HG03460 (cell line): ENCODE data around the gene LSM3.

Experiments
- ATAC-seq: cut with Tn5 transposase; IDR thresholded peaks from one replicate; pipeline ENCODE4 v1.9.1; 2021; ENCODE audit not compliant: unreplicated experiment

Gene LSM3

DNA sequence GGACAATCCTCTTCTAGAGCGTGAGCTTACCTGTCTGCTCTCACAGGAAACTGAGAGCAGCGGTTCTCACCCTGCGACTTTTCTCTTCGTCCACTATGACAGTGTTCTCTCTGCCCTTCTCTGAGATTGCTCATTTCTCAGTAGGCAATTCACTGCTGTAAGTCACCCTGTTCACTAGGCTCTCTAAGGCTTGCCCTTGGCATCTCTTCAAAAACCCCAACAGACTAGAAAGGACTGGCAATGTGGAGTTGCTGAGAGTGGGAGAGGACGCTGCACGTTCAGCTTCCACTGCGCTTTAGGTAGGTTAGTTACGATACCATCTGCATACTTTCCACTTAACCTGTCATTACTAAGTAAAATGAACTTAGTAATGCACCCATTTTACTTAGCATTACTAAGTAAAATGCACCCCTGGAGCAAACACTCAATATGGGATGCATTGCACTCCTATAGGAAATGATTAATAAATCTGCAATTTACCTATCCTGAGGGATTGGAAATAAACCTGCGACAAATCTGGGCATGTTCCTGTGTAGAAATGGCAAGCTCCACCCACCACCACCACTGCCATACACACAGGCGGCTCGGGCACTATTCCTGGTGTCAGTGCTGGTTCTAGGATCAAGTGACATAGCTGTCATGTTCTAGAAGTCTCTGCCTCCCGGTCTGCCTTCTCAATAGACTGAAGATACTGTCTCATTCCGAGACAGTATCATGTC is 21.6 kb upstream of the LSM3 start:
- no peak for ATAC-seq

DNA sequence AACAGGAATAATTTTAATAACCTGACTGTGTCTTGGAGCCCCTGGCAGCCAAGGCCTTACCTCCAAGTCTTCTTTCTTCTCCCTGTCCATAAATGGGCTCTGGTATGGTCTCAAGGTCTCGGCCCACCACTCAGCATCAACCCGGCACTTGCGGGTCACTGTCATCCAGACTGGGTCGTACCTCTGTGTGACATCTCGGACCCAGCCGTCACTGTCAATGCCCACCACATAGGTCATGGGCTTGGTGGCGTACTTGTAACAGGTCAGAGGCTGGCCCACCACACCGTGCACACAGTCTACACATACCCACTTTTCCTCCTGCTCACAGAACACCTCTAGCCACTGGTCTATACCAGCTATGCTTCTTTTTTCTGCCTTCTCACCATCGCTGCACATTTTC is 20.7 kb upstream of the LSM3 start:
- no peak for ATAC-seq

- ATAC-seq = no peak
These were observed 20.2 kb upstream of the LSM3 start for GRCh38 chr3:14158370-14158769.

- ATAC-seq = no peak
These were observed 19.2 kb upstream of the LSM3 start for GRCh38 chr3:14159426-14159825.

DNA sequence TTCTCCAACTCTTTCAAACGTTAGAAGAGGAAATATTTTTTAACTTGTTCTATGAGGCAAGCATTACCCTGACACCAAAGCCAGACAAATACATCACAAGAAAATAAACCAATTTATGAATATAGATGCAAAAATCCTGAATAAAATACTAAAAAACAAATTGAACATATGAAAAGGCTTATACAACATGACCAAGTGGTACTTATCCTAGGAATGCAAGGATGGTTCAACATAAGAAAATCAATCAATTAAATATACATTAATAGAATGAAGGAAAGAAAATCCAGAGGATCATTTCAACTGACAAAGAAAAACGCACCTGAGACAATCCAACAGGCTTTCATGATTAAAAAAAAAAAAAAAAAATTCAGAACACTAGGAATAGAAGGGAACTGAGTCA is 17.3 kb upstream of the LSM3 start:
- ATAC-seq = no peak

GRCh38 chr3:14162178-14162577 is 16.4 kb upstream of the LSM3 start:
- ATAC-seq = no peak

GRCh38 chr3:14166877-14167603 is 11.6 kb upstream of the LSM3 start:
- no peak for ATAC-seq

- no peak for ATAC-seq
These were observed 9.2 kb upstream of the LSM3 start for GRCh38 chr3:14169435-14169834.

DNA sequence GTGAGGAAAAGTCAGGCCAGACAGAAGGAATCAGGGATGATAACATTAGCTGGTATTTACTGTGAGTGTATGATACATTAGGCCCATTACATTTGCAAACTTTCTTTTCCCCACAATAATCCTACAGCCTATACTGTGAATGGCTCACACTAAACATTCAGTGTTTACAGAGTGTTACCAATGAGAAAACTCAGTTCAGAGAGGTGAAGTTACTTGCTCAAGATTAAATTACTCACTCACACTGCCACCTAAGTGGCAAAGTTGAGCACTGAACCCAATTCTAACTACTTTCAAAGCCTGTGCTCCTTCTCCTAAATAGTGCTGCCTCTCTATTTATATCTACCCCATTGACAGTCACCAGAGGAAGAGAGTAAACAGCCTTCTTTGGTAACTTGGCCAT is 8.7 kb upstream of the LSM3 start:
- ATAC-seq = no peak

GRCh38 chr3:14170531-14171159 is 8.0 kb upstream of the LSM3 start:
- no peak for ATAC-seq

DNA sequence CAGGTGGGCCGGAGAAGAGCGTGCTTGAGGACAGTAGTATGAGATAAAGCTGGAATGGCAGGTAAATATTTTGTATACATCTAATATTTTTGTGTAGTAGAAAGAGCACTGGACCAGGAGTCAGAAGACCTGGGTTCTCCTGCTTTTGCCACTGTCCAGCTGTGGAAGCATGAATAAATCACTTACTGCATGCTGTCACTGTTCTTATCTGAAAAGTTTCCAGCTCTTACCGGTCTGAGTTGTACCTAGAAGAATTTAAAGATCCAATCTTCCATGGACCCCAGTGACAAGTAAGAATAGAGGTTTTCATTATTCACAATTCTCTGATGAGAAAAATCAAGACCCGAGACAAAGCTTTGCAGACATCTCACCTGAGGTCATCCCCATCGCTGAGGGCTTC is 6.1 kb upstream of the LSM3 start:
- no peak for ATAC-seq

DNA sequence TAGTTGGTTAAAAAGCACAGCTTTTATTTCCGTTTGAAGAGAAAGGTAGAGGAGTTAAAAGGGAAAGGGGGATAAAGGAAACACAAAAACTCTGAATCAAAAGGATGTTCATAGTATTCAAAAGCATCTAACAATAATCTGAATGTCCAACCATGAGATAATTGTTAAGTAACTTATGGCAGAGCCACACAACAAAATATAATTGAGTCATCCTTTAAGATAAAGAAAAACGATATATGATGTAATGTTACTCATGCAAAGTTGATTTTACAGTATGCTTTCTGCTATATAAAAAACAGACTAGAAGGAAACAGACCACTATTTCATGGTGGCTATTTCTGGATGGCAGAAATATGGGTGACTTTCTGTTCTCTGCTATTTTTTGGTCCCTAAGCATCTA is 4.1 kb upstream of the LSM3 start:
- no peak for ATAC-seq

DNA sequence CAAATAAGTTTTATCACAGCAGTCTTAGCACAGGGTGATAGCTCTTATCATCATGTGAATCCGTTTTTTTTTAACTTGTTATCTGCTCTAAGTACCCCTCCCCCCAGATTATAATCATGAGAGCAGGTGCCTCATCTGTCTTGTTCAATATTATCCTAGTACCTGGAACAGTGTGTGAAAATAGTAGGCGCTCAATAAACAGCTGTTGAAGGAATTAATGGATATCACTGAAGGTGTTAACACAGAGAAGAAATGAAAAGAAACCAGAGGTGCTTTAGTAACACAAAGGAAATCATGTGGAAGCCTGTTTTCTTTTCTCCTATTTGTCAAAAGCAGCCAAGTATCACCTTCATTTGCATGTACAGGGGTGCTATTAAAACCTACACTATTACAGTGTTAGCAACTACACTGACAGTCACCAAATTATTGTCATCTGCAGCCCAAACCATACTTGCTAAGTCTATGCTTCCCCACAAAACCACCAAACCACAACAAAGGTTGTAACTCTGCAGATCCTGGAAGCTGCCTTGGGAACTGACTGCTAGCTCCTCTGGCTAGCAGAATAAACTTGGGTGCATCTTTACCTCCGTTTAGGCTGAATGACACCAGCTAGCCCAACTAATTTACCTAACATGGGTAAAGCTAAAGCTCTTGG is 3.1 kb upstream of the LSM3 start:
- peak; percentile 18 for ATAC-seq

DNA sequence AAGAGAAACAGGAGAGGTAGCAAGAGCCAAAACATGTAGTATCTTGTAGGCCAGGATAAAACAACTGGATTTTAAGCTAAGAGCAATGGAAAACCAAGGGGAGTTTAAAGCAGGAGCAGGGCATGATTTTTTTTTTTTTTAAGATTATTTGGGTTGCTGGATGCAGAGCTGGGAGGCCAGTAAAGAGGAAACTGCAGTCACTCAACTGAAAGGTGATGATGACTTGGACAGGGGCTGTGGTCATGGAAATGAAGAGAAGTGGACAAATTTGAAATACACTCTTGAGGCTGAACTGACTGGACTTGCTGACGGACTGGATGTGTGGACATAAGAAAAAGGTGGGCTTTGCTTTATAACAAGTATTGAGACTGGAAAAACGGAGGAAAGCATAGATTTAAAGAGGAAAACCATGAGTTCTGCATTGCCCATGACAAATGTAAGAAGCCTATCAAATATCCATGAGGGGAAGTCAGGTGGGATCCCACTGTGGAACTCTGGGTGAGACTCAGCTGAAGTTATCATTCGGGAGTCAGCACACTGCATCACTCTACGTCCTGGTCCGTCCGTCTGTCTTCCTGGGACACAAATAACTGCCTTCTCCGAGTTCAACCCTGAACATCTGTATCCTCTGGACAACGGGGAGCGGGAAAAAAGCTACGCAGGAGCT is 904 bp upstream of the LSM3 start:
- peak; percentile 1 for ATAC-seq

GRCh38 chr3:14179114-14179465 is 473 bp downstream of the LSM3 start:
- no peak for ATAC-seq

DNA sequence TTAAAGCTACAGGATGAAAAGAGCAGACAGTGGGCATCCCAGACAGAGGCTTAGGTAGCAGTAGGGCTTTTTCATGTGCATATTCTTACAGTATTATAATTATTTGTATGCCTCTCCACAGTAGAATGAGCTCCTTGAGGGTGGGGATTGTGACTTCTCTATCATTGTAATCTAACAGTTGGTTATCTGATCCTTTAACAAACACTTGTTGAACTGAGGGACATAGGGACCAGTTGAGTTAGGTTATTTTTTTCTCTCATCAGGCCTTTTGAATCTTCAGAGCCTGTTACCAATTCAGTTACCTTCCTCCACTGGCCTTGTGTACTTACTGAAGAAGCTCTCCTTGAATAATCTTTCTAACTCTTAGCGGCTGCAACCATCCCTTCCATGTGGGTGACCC is 1.2 kb downstream of the LSM3 start:
- no peak for ATAC-seq

GRCh38 chr3:14181253-14181652 is 2.6 kb downstream of the LSM3 start:
- no peak for ATAC-seq

GRCh38 chr3:14183015-14183577 is 4.5 kb downstream of the LSM3 start:
- no peak for ATAC-seq

DNA sequence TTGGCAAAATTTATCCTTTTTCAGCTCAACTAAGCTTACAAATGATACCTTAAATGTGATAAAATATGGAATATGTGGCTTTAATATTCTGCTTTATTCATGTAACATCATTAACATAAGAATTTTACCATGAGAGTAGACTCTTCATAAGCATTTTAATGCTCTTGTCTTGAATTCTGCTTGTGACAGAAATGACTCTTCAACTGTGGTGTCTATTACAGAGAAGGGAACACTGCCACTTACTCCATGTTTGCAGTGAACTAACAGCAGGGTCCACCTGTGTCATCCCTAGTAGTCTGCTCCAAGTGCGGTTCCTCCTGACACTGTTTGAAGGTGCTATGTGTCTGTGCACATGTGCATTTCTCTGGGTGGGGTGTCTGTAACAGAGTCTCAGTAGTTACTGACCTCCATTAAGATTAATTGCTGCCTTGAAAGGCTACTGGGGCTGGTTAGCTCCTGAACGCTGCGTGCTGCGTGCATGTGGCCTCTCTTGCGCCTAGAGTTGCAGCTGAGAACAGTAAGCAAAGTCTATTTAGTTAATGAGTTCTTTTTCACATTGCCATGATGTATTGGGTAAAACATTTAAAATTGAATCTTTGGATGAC is 8.3 kb downstream of the LSM3 start:
- no peak for ATAC-seq

DNA sequence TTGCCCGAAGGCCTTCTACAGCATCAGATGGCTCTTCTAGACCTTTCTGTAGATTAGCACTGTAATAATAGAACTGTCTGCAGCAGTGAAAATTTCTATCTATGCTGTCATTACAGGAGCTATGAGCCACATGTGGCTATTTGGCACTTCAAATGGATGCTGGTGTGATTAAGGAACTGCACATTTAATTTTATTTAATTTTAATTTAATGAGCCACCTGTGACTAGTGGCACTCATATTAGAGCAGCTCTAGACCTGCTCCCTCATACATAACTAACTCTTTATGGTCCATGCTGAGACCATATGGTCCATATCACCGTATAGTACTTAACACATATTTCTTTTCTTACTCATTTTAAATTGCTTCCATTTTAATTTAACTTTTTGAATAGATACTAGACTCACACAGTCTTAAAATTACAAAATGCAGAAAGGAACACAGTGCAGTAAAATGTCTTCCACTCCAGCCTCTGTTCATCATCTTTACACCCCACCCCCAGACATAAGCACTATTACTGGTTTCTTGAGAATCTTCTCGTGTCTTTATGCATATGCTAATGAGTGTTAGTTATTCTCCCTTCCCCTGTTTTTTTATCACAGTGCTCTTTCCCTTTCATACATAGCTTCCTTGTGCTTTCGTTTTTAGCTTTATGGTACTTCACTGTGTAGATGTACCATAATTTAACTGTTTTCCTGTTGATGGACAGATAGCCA is 9.6 kb downstream of the LSM3 start:
- ATAC-seq = no peak
